Measurements from ENCODE around the gene CLEC2L. TPM values are rescaled to one million over a fixed set of nuclear protein-coding genes. Genes with fewer than 3 reads are reported as not detected.

The CLEC2L gene
- total RNA-seq, 2 donors from 2014 or later = not detected

DNA sequence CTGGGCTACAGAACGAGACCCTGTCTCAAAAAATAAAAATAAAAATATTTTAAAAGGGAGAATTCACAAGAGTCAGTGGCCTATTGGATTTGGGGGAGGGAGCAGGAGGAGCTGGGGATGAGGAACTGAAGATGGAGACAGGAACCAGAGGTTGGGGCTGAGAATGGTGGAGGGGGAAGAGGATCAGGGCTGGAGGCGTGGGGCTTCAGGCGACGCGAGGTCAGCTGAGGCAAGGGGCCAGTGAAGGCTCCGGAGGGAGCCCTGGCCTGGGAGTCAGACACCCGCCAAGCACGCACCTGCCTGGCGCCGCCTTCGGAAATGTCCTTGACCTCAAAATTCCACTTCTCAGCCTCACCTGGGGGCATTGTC lies 671 bp upstream of the CLEC2L start:
- H3K9me3 ChIP-seq = no peaks in the 10 kb centered on the region
- no peak overlapping the region for H3K27ac ChIP-seq
- no peak for DNase-seq (ENCODE audit: low spot score)
- no peak for TF ChIP-seq CTCF (IDR thresholded peaks at IDR 0.05)
- H3K27me3 ChIP-seq = no peaks in the 10 kb centered on the region
- H3K36me3 ChIP-seq = no peaks in the 10 kb centered on the region
- no peak overlapping the region for H3K4me3 ChIP-seq
- peaks cover 0 to 7% of the 10 kb centered on the region in 2 donors for H3K4me1 ChIP-seq

GRCh38 chr7:139523968-139524815 lies 707 bp downstream of the CLEC2L start:
- Histone ChIP-seq H3K36me3 (no peaks in the 10 kb centered on the region), H3K4me3 (peak overlapping the region in 1 of 2 donors; percentile 27), H3K27ac (no peak overlapping the region), H3K27me3 (no peaks in the 10 kb centered on the region), H3K9me3 (no peaks in the 10 kb centered on the region), H3K4me1 (peaks cover 0 to 7% of the 10 kb centered on the region in 2 donors)
- TF ChIP-seq CTCF (IDR thresholded peaks at IDR 0.05) = no peak
- no peak for DNase-seq (ENCODE audit: low spot score)

GRCh38 chr7:139525239-139525638 lies 1.8 kb downstream of the CLEC2L start:
- H3K36me3 ChIP-seq = no peaks in the 10 kb centered on the region
- H3K27me3 ChIP-seq = no peaks in the 10 kb centered on the region
- DNase-seq (ENCODE audit: low spot score) = no peak
- H3K9me3 ChIP-seq = no peaks in the 10 kb centered on the region
- TF ChIP-seq CTCF (IDR thresholded peaks at IDR 0.05) = no peak
- H3K27ac ChIP-seq = no peak overlapping the region
- peaks cover 0 to 7% of the 10 kb centered on the region in 2 donors for H3K4me1 ChIP-seq
- no peak overlapping the region for H3K4me3 ChIP-seq

- H3K4me3 ChIP-seq = no peak overlapping the region
- H3K9me3 ChIP-seq = no peaks in the 10 kb centered on the region
- no peaks in the 10 kb centered on the region for H3K27me3 ChIP-seq
- no peaks in the 10 kb centered on the region for H3K36me3 ChIP-seq
- DNase-seq (ENCODE audit: low spot score) = no peak
- H3K4me1 ChIP-seq = peaks cover 0 to 7% of the 10 kb centered on the region in 2 donors
- TF ChIP-seq CTCF (IDR thresholded peaks at IDR 0.05) = no peak
- H3K27ac ChIP-seq = no peak overlapping the region
These were observed 2.3 kb downstream of the CLEC2L start for GRCh38 chr7:139525750-139526149.

DNA sequence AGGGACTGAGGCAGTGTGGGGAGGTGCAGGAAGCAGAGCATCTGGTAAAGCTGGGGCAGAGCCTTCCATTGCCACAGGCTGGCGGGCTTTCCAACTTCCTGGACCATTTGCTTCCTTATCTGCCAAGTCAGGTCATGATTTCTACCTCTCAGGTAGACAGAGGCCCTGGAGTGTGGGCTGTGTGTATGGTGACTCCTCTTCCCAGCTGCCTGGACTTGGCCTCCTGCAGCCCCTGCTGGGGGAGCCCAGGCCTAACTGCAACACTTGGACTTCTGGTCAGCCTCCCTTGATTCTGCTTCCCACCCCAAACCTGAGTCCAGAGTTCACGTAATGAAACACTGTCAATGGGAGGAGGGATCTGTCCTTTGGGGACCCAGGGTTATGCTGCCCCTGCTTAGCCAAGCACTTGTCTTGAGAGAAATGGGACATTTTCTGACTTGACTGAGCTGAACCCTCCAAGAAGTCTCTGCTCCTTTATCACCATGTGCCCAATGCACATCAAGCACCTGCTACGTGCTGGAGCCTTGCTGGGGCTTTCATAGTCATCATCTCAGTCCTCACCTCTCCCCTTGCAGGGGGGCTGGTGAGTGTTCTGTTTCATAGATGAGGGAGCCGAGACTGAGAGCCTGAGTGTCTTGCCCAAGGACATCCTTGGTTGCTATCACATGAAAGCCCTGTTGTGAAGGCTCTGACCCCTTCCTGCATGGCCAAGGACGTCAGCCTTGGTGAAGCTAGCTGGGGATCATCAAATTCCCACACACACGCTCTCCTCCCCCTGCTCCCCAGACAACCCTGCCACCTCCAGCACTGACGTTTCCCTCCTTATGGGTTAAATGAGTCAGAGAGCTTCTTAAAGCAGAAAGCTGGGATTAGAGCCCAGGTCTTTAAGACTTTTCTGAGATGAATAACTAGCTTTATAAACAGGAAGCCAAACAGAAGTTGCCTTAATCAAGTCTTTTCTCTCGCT lies 3.4 kb downstream of the CLEC2L start:
- H3K27ac ChIP-seq = no peak overlapping the region
- no peak for TF ChIP-seq CTCF (IDR thresholded peaks at IDR 0.05)
- H3K9me3 ChIP-seq = no peaks in the 10 kb centered on the region
- no peaks in the 10 kb centered on the region for H3K27me3 ChIP-seq
- no peak for DNase-seq (ENCODE audit: low spot score)
- no peaks in the 10 kb centered on the region for H3K36me3 ChIP-seq
- H3K4me3 ChIP-seq = no peak overlapping the region
- H3K4me1 ChIP-seq = peaks cover 0 to 7% of the 10 kb centered on the region in 2 donors

Data from right atrium auricular region (tissue), 2 donors.